Activated T-cell treated with anti-CD3 and anti-CD28 coated beads for 48 hours (primary cell): ENCODE measurements around the gene NEDD4L.

Source experiments
- DNase-seq: peaks from one replicate; pipeline ENCODE4 v3.0.0-alpha.2; 2020; ENCODE audit warnings: low read depth

NEDD4L gene

DNA sequence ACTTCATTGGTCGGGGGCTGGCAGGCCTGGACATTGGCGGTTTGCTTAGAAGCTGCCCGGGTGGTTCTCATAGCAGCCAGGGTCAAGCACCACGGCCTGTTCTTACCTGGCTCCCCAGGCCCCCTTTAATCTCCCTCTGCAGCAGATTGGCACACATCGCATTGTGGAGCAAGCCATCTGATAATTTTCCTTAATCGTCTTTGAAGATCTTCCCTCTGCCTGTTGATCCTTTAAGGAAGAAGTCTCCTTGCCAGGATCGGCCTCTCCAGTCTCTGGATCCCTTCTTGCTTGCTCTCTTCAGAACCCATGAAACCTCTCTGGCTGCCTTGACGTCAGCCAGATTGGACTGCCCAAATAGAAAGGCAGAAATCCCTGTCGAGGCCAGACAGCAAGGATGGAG, 75.8 kb downstream of the NEDD4L start:
- DNase-seq: no peak

DNA sequence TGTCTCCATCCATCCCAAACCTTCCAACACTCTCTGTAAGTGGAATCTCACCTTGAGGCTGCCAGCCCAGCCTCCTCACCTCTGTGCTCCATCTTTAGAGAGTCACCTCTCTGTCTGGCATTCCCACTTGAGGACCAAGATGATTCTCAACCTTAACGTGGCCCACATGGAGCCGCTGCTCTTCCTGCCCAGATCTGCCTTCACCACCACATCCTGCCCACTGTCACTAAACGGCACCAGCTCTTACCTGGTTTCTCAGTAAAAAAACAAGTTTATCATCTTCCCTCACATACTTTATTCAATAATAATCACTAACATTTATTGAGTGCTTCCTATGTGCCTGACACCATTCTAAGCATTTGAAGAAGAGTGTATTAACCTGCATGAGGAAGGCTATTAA, 80.4 kb downstream of the NEDD4L start:
- no peak for DNase-seq

DNA sequence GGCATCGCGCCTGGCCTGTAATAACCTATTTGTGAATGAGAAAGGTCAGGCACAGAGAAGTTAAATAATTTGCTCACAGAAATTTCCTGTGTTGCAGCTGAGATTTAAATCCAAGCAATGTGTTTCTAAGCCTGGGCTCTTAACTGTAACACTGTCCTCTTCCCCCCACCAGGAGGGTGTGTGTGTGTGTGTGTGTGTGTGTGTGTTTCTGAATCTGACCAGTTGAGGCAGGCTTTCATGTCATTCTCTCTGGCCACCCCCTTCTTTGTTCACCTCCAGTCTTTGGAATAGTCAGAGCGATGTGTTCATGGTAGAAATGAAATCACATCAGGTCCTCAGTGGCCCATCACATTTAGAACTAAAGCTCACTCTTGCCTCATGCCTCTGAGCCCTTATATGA, 81.2 kb downstream of the NEDD4L start:
- no peak for DNase-seq

DNA sequence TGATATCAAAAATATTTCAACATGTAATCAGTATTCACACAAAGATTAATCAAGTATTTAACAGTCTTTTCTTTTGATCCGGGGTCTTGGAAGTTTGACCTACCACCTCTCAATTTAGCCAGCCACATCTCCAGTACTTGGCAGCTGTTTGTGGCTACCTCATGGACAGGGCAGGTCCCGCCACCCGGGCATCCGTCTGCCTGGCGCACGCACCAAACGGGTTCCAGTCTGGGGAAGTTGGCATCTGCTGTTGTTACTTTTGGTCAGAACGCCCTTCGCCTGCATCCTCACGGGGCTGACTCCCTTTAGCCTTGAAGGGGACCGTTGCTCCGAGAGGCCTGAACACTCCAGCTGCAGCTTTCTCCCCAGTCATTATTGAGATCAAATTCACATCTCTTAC, 81.7 kb downstream of the NEDD4L start:
- DNase-seq: no peak

DNA sequence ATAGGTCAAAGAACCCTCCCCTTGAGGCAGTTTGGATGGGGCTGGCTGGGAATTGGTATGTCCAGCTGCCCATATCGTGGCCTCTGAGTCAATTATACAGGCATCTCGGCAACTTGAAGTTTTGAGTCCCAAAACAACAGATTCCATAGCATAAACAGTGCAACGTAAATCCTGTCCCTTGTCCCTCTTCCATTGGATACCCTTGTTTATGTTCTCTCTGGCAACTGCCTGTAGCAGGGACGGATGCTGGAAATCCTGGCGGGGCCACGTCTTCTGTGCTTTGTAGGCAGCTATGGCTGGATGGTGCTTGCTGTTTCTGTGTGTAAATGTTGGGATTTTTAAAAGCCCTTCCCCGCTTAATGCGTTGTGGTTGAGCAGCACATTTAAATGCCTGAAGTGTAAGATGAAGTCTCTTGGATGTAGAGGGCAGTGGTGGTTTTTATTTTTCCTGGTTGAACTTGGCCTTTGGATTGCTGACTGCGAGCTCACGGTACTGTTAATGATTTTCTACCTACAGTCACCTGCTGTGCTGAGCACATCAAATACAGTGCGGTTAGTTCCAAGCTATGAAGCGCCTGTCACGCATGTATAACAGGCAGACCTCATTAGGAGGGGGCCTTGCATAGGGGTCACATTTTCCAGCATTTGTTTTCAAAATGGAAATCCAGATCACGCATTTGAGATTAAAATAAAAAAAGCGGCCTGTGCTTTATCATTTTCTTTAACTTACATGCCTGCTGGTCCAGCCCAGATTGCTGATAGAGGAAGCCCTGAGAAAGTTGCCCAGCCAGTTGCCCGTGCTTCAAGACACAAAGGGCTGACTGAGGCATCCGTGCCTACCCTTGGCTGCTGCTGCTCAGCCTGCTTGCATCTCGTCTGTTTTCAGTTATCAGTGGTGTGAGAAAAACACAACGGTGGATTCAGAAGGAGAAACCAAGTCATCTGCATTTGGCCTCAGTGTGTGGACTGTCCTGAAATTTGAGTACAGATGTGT, 84.7 kb downstream of the NEDD4L start:
- no peak for DNase-seq

DNA sequence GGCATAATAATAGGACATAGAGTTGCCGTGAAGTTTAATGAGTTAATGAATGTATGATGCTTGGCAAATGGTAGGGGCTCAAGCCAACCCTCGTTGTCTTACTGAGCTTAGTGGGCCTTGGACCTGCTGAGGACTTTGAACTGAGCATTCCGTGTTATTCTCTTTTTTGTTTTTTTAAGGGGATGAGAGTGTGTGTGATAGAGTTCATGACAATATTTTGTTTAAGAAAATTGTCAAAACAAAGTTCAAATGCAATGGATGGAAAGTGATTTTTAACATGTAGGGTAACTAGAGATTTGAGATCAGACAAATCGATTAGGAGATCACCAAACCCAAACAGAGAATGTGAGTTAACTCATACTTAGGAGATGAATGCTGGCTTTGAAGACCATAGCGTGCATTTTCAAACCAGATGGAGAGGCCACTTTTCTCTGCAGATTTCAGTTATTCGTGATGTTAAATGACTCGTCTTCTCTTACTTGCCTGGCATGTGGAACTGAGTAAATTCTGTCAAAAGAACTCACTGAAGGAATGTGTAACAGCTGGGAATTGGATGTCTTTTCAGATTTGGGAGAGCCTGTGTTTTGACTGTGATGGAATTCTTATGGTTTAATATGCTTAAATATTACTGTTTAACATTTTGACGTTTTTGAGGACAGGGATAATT, 88.7 kb downstream of the NEDD4L start:
- DNase-seq: no peak

DNA sequence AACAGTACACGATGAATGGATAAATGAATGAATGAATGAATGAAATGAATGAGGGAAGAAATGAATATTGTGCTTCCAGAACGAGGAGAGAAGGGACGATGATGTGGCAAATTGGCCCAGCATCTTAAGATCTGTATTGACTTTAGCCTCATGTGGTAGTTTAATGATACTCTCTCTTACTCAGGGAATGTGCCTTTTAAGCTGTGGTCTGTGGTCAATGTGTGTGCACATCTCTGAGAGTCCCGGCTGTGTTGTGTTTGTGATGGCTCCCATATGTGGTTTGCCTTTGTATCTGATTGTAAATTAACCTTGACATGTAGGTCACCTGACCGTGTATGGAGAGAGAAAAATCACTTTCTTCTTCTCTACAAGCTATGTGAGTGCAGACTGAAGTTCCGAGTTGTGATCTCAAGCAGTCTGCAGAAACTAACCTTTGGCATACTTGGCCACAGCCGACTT, 91.2 kb downstream of the NEDD4L start:
- no peak for DNase-seq

DNA sequence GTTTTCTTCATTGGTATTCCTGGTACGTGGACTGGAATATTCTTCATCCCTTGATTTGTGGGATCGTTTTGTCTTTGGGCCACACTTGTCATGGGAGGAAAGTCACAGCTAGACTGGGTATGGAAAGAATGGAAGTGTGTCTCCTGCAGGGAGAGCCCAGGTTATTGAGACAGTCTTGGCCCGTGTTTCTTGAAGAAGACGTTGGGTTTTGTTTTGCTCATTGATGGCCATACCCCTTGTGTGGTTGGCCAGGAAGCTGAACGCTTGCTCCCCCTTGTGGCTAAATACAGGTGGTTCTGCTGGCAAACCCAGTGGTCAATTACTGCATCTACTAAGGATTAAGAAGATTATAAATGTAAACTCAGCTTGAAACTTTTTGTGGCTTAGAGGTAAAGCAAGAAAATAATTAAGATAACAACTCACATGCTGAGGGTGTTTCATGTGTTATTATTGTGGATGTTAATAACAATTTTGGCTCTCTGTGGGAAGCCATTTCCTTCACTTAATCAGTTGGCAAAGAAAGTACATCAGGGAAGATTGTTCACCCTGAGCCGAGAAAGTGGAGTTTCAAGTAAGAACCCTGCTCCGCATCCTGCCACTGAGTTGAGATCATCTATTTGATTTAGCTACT, 91.8 kb downstream of the NEDD4L start:
- peak; percentile 27 for DNase-seq

DNA sequence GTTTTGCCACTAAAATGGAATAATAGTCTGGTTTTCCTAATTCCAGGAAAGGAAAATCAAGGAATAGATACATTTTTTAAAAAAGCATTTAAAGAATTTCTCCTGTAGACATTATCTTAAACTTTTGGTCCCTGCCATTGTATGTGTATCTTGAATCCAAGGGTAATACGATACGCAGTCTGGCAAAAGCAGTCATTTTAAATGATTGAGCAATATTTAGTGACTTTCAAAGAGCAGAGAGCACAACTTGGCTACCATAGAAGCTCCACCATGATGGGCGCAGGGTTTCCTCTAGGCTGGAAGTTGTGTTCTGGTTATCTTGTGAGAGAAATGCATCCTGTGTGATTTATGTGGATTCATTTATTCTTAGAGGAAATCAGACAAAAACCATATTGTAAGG, 92.9 kb downstream of the NEDD4L start:
- DNase-seq: no peak

DNA sequence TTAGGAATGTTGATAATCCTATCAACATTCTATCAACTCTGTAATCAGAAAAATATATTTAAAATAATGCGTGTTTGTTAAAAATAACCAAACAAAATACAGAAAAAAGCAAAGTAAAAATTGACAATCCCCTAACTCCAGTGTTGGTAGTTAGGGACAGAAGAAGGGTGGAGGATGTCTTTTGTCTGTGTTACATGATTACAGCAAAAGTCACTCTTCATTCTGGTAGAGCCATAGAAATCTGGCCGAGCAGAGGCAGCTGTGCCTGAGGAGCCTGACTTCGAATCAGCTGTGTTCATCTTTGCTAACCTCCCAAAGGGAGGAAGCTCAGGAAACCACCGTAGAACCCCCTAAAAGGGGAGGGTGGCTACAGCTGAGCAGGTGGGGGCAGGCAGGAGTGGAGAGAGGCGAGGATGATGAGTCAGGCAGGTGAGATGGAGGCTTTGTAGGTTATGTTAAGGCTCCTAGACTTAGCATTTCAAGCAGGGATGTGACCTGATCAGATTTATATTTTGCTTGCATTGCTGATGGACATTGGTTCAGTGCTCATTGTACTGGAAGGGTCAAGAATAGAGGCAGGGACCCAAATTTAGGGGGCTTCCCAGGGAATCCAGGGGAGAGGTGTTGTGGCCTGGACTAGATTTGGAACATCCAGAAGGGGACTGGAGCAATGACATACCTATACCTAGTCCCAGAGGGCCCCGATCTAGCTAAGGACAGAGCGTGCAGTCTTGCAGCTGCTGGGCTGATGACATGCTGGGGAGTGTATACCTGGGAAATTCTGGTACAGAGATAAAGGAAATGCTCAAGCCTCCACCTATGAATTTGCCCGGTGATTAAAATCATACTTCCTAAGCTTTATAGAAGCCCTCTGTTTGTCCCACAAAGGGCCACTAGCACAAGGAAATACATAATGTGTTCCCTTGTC, 95.7 kb downstream of the NEDD4L start:
- no peak for DNase-seq

DNA sequence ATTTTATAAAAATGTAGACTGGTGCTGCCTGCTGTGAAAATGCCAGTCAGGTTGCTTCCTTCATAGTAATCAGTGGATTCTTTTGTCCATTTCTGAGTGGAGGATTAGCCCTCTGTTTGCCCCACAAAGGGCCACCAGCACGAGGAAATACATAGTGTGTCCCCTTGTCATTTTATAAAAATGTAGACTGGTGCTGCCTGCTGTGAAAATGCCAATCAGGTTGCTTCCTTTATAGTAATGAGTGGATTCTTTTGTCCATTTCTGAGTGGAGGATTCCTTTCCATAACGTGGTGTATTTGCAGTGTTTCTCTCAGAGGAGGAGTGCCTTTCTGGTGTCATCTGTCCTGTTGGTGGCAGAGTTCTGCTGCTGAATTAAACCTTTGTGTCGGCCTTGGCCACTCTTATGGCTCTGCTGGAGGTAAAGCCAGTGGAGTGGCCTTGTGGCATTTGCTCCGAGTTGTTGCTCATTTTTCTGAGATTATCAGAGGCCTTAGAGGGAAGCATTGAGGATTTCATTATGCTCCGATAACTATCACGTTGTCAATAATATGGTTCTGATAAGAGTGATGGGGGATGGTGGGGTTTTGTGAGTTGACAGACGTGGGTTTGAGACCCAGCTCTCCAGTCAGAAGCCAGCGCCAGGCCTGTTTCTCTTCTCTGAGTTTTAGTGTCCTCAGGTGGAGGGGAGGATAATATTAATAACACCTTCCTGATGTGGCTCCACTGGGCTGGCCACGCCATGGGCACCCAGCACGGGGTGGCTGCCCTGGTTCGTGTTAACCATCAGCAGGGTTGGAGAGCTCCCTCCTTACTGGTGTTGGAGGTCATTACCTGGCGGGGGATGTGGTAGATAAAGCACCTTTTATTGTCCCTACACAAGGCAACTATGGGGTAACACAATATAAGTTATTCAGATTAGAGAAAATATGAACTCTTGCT, 96.6 kb downstream of the NEDD4L start:
- DNase-seq: no peak

DNA sequence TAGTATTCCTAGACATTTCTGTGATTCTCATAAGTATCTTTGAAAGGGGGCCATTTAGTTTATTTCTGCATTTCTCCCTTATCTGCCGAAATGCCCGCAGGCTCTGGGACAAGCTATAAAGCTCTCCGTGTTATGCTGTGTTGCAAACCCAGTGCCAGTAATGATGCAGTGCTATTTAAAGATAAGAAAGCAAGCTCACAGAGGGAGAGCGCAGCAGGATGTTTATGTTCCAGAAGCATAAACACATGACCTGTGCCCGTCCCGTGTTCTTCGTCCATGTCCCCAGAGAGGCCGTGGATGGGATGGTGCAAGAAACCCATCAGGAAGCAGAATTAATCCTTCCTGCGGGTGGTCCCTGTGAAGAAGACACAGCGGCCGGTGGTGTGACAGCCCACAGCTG, 99.4 kb downstream of the NEDD4L start:
- no peak for DNase-seq

DNA sequence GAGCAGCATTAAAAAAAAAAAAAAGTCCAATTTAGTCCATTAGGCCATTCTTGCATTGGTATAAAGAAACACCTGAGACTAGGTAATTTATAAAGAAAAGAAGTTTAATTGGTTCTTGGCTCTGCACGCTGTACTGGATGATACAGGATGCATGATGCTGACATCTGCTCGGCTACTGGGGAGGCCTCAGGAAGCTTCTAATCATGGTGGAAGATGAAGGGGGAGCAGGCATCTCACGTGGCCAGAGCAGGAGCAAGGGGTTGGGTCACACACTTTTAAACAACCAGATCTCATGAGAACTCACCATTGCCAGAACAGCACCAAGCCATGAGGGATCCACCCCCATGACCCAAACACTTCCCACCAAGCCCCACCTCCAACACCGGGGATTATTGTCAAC, 100.1 kb downstream of the NEDD4L start:
- no peak for DNase-seq

DNA sequence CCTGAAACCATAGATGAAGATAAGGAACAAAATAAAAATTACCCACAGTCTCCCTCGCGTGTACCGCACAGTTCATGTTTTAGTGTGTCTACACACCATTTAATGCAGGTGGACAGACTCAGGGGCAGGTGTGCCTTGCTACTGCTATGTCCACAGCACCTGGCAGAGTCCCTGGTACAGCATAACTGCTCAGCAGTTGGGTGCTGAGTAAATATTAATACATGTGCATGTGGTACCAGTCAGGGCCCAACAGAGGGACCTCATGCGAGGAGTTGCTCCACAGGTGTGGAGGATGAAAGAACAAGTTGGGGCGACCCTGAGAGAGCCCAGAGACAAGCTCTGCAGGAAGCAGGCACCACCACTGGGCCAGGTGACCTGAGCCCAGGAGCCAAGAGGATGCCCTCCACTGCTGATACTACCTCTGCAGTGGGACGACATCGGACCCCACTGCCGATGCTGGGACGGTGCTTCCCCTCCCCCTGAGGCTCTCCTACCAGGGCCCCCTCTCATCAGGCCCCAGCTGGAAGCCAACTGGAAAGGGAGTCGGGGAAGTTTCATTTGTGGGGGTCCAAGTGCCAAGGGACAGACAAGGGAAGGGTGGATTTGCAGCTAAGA, 100.8 kb downstream of the NEDD4L start:
- no peak for DNase-seq

DNA sequence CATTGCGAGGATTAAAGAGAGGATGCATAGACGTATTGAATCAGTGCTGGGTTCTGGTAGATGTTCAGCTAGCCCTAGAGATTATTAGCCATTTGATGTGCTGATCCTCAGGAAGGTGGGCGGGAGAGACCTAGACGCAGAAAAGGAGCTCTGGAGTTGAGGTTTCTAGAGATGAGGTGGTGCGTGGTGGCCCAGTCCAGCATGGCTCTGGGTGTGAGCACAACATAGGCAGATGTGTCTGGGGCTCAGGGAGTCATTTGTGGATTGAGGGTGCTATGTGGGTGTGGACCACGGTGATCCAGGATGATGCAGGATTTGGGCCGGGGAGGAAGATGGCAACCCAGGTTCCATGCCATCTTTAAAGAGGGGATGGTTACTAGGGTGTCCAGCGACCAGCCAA, 102.1 kb downstream of the NEDD4L start:
- DNase-seq: no peak

DNA sequence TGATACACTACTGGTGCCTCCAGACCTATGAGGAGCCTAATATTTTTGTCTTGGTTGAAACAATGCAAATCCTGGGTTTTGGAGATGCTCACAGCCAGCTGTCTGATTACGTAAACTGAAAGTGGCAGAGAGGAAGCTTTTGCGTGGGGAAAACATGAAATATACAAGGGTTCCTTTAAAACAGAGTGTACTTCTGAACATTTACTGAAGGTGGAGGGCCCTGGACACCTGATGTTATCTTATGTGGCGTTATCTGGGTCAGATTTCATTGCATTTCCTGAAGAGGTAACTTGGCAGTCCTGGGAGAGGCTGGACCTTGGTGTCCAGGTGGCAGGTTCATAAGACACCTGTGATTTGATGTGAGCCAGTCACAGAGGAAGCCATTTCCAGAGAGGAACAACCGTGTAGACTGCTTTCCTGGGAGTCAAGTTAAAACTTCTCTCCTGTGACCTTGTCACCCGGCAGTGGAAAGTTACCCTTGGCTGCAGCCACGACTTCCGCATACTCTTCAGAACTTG, 105.0 kb downstream of the NEDD4L start:
- no peak for DNase-seq

DNA sequence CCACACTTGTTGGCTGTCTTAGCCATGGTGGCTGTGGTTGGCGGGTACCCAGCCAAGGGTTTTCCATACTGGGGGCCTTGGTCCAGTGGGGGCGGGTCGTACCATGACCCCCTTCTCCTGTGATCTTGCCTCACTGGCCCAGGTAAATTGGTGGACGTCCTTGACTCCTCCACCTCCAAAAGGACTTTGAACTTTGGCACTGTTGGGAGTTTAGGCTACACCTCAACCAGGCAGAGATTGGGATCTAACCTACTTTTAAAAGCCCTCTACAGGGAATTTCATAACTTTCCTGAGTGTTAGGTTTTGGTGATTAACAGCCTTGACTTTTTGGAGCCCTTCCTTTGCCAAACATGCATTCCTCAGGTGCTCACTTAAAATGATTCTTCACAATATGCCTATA, 106.7 kb downstream of the NEDD4L start:
- no peak for DNase-seq

DNA sequence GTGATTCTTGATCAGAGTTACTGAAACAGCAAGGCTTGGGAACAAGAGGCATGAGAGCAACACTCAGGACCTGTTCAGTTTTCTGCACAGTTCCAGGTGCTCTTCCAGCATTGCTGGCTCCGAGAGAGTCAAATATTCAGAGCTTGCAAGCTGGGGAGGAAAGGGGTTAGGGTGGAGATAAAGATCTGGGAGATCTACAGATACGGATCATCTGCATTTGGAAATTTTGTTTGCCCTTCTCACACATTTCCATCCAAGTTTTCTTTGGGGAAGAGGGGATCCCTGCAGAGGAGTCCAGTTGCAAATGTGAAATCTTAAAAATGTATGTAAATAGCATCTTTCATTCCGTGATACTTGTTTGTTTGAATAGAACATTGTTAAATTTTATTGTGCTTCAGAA, 108.2 kb downstream of the NEDD4L start:
- no peak for DNase-seq

DNA sequence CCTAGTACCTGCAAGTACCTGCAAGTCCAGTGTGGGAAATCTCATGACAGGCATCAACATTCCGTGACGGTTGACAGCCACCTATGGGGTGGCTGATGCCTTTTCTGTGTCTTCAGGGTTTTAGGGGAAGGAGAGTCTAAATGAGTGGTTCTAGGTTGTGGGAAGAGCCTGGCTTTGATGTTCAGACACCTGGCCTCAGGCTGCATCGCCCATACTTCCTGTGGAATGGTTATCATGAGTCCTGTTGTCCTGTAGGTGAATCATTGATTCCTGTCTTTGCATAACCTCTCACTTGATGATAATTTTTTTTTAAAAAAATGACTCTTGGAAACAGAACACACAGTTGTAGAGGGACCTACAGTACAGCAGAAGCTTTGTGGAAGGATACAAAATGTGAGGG, 108.9 kb downstream of the NEDD4L start:
- DNase-seq: no peak

DNA sequence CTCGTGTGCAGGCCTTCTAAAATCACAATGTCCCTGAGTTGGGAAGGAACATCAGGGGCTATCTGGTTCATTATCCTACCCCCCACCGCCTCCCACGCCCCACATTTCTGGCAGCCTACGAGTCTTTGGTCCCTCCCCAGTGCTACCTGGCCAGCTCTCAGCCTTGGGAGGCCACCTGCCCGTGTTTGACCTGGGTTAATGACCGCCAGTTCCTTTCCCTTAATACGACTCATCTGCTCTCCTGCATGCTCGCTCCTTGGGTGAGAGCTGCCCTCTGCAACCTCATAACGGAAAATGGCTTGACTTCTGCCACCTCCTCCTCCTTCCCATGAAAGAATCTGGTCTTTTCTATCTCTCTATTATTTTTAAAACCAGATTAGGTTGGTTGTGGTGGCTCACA, 112.5 kb downstream of the NEDD4L start:
- no peak for DNase-seq
